Hepatocyte (in vitro differentiated cells): Measurements from ENCODE around the gene NAA80. TPM values are rescaled to one million over a fixed set of nuclear protein-coding genes. Genes with fewer than 3 reads are reported as not detected.

Source experiments
- DNase-seq: peaks from one replicate; pipeline ENCODE4 v3.0.0-alpha.2; 2016; ENCODE audit warnings: low spot score
- H2AFZ ChIP-seq: fragments of 200-600 bp; sonication (generic); 2 replicates; pipeline ENCODE4 v1.6.0; 2016; ENCODE audit warnings: antibody characterized with exemption, mild to moderate bottlenecking
- H3K27ac ChIP-seq: fragments of 200-600 bp; sonication (generic); 2 replicates; pipeline ENCODE4 v1.5.1; 2016; ENCODE audit warnings: mild to moderate bottlenecking
- H3K27me3 ChIP-seq: fragments of 200-600 bp; sonication (generic); 2 replicates; pipeline ENCODE4 v1.6.1; 2016
- H3K36me3 ChIP-seq: fragments of 200-600 bp; sonication (generic); replicated peaks from 2 replicates; pipeline ENCODE4 v1.5.1; 2016; ENCODE audit warnings: low read depth; ENCODE audit not compliant: insufficient read depth
- H3K4me1 ChIP-seq: fragments of 200-600 bp; sonication (generic); 2 replicates; pipeline ENCODE4 v1.5.1; 2016; ENCODE audit warnings: mild to moderate bottlenecking, moderate library complexity; ENCODE audit not compliant: insufficient read depth
- H3K4me2 ChIP-seq: fragments of 200-600 bp; sonication (generic); 2 replicates; pipeline ENCODE4 v1.6.0; 2016
- H3K4me3 ChIP-seq: fragments of 200-600 bp; sonication (generic); 2 replicates; pipeline ENCODE4 v1.5.1; 2016; ENCODE audit warnings: mild to moderate bottlenecking
- H3K79me2 ChIP-seq: fragments of 200-600 bp; sonication (generic); 2 replicates; pipeline ENCODE4 v1.6.0; 2017; ENCODE audit warnings: mild to moderate bottlenecking
- H3K9me2 ChIP-seq: fragments of 200-600 bp; sonication (generic); replicated peaks from 2 replicates; pipeline ENCODE4 v1.6.0; 2017; ENCODE audit warnings: mild to moderate bottlenecking; ENCODE audit not compliant: insufficient read depth
- H3K9me3 ChIP-seq: fragments of 200-600 bp; sonication (generic); 2 replicates; pipeline ENCODE4 v1.5.1; 2016; ENCODE audit warnings: low read depth, mild to moderate bottlenecking
- H4K20me1 ChIP-seq: fragments of 200-600 bp; sonication (generic); 2 replicates; pipeline ENCODE4 v1.6.0; 2016; ENCODE audit warnings: mild to moderate bottlenecking; ENCODE audit not compliant: insufficient read depth, poor library complexity, severe bottlenecking
- CTCF ChIP-seq: fragments of 200-600 bp; sonication (generic); IDR thresholded peaks from 2 replicates; pipeline ENCODE4 v1.5.1; 2016; ENCODE audit warnings: antibody characterized with exemption, mild to moderate bottlenecking; ENCODE audit not compliant: poor library complexity
- EZH2 ChIP-seq: fragments of 200-600 bp; sonication (generic); IDR thresholded peaks from 2 replicates; pipeline ENCODE4 v1.6.1; 2016; ENCODE audit warnings: antibody characterized with exemption, mild to moderate bottlenecking, borderline replicate concordance
- EZH2phosphoT487 ChIP-seq: fragments of 200-600 bp; sonication (generic); IDR thresholded peaks from one replicate; pipeline ENCODE4 v1.6.1; 2018; ENCODE audit warnings: antibody characterized with exemption, mild to moderate bottlenecking, low read depth, moderate library complexity; ENCODE audit not compliant: unreplicated experiment, severe bottlenecking
- WGBS: methylation state at CpG from one replicate; pipeline ENCODE4 v1.1.6; 2016; ENCODE audit warnings: low lambda C conversion rate; ENCODE audit errors: missing lambda C conversion rate; 5-methylcytosine and 5-hydroxymethylcytosine counted together
- polyA plus RNA-seq: library from polyadenylated mRNA; unstranded; fragments of >200 nt; fragmentation: Nextera tagmentation; extraction: Ambion mirVana; gene quantifications from 2 replicates; pipeline ENCODE4 v1.2.1, GENCODE V29; 2016
- total RNA-seq: library from RNA; depleted of rRNA; stranded (reverse); fragments of >200 nt; gene quantifications from 2 replicates; pipeline ENCODE4 v1.2.3, GENCODE V29; 2014

NAA80 gene
- total and polyA plus RNA-seq, 2 experiments from 2014 or later, result 6.7 to 19.5 TPM

- peaks cover 49% of the 10 kb centered on the region for H4K20me1 ChIP-seq
- H3K4me2 ChIP-seq, result no peak overlapping the region
- H3K9me3 ChIP-seq, result no peaks in the 10 kb centered on the region
- H3K27ac ChIP-seq, result no peak overlapping the region
- no peaks in the 10 kb centered on the region for H3K36me3 ChIP-seq
- peaks cover 22% of the 10 kb centered on the region for H3K4me1 ChIP-seq
- peaks cover 69% of the 10 kb centered on the region for H3K79me2 ChIP-seq
- no peak for DNase-seq
- 100% methylated on average over 4 of the region's 4 CpGs for WGBS
- no peaks in the 10 kb centered on the region for H3K9me2 ChIP-seq
- H2AFZ ChIP-seq, result no peak overlapping the region
- no peak overlapping the region for H3K4me3 ChIP-seq
- no peak for TF ChIP-seq EZH2phosphoT487
- no peaks in the 10 kb centered on the region for H3K27me3 ChIP-seq
Measured at GRCh38 chr3:50250514-50250913, 48.7 kb downstream of the NAA80 start.

- peaks cover 49% of the 10 kb centered on the region for H4K20me1 ChIP-seq
- H3K4me1 ChIP-seq, result peaks cover 26% of the 10 kb centered on the region
- H3K9me2 ChIP-seq, result no peaks in the 10 kb centered on the region
- no peak overlapping the region for H3K27ac ChIP-seq
- TF ChIP-seq EZH2phosphoT487 (no peak), EZH2 (no peak), CTCF (no peak)
- no peak for DNase-seq
- H3K4me3 ChIP-seq, result no peak overlapping the region
- no peak overlapping the region for H3K4me2 ChIP-seq
- H3K36me3 ChIP-seq, result no peaks in the 10 kb centered on the region
- no peak overlapping the region for H2AFZ ChIP-seq
- WGBS, result 92% methylated on average over 5 of the region's 5 CpGs
- no peaks in the 10 kb centered on the region for H3K9me3 ChIP-seq
- no peaks in the 10 kb centered on the region for H3K27me3 ChIP-seq
- peaks cover 79% of the 10 kb centered on the region for H3K79me2 ChIP-seq
Measured at GRCh38 chr3:50249457-50249856, 49.7 kb downstream of the NAA80 start.

- H3K9me2 ChIP-seq, result no peaks in the 10 kb centered on the region
- H3K4me2 ChIP-seq, result no peak overlapping the region
- no peaks in the 10 kb centered on the region for H3K27me3 ChIP-seq
- H4K20me1 ChIP-seq, result peaks cover 49% of the 10 kb centered on the region
- peaks cover 87% of the 10 kb centered on the region for H3K79me2 ChIP-seq
- no peak overlapping the region for H3K4me3 ChIP-seq
- H3K9me3 ChIP-seq, result no peaks in the 10 kb centered on the region
- H3K27ac ChIP-seq, result no peak overlapping the region
- DNase-seq, result no peak
- H2AFZ ChIP-seq, result no peak overlapping the region
- WGBS, result 53% methylated on average over 3 of the region's 3 CpGs
- H3K4me1 ChIP-seq, result peaks cover 26% of the 10 kb centered on the region
- no peaks in the 10 kb centered on the region for H3K36me3 ChIP-seq
- TF ChIP-seq EZH2 (no peak), EZH2phosphoT487 (no peak), CTCF (no peak)
Measured at GRCh38 chr3:50248387-50248786, 50.8 kb downstream of the NAA80 start.

GRCh38 chr3:50246517-50246954 lies 52.7 kb downstream of the NAA80 start:
- no peak overlapping the region for H3K4me3 ChIP-seq
- H2AFZ ChIP-seq, result no peak overlapping the region
- H3K36me3 ChIP-seq, result no peaks in the 10 kb centered on the region
- peak overlapping the region; percentile 84 for H3K4me2 ChIP-seq
- 41% methylated on average over 10 of the region's 10 CpGs for WGBS
- H3K9me2 ChIP-seq, result no peaks in the 10 kb centered on the region
- H4K20me1 ChIP-seq, result peaks cover 53% of the 10 kb centered on the region
- no peaks in the 10 kb centered on the region for H3K27me3 ChIP-seq
- H3K79me2 ChIP-seq, result peaks cover 97% of the 10 kb centered on the region
- H3K4me1 ChIP-seq, result peaks cover 26% of the 10 kb centered on the region
- no peaks in the 10 kb centered on the region for H3K9me3 ChIP-seq
- peak; percentile 83 for DNase-seq
- H3K27ac ChIP-seq, result peak overlapping the region; percentile 94
- TF ChIP-seq EZH2 (no peak), CTCF (no peak), EZH2phosphoT487 (no peak)

Other genes with a start within 250 kb of the NAA80 start
- 147 and 150 TPM in 2 replicates for gene RBM5, start 210.5 kb downstream of the NAA80 start, total RNA-seq
- 64.3 and 84.9 TPM in 2 replicates for gene RBM5, start 210.5 kb downstream of the NAA80 start, polyA plus RNA-seq
- gene SEMA3F, start 144.1 kb downstream of the NAA80 start, total RNA-seq, result 11.8 and 15.5 TPM in 2 replicates
- gene SEMA3F, start 144.1 kb downstream of the NAA80 start, polyA plus RNA-seq, result 13.9 and 16.8 TPM in 2 replicates
- not detected in 2 replicates for gene GNAT1, start 107.8 kb downstream of the NAA80 start, total RNA-seq
- gene GNAT1, start 107.8 kb downstream of the NAA80 start, polyA plus RNA-seq, result not detected in 2 replicates
- 22.6 and 24.7 TPM in 2 replicates for gene SLC38A3, start 94.1 kb downstream of the NAA80 start, total RNA-seq
- 37.9 and 56.6 TPM in 2 replicates for gene SLC38A3, start 94.1 kb downstream of the NAA80 start, polyA plus RNA-seq
- gene GNAI2, start 63.2 kb downstream of the NAA80 start, total RNA-seq, result 95.0 and 103 TPM in 2 replicates
- gene GNAI2, start 63.2 kb downstream of the NAA80 start, polyA plus RNA-seq, result 219 and 233 TPM in 2 replicates
- 60.2 and 67.7 TPM in 2 replicates for gene SEMA3B, start 30.3 kb downstream of the NAA80 start, total RNA-seq
- 104 and 135 TPM in 2 replicates for gene SEMA3B, start 30.3 kb downstream of the NAA80 start, polyA plus RNA-seq
- 0.20 TPM in 1 of 2 replicates, not detected in the other for gene LSMEM2, start 20.3 kb downstream of the NAA80 start, total RNA-seq
- gene LSMEM2, start 20.3 kb downstream of the NAA80 start, polyA plus RNA-seq, result 0.39 TPM in 1 of 2 replicates, not detected in the other
- 37.0 and 41.4 TPM in 2 replicates for gene IFRD2, start 7.0 kb downstream of the NAA80 start, total RNA-seq
- 71.6 and 76.2 TPM in 2 replicates for gene IFRD2, start 7.0 kb downstream of the NAA80 start, polyA plus RNA-seq
- gene HYAL3, start within 50 bp of the NAA80 start, total RNA-seq, result 3.7 and 9.0 TPM in 2 replicates
- 5.6 and 7.0 TPM in 2 replicates for gene HYAL3, start within 50 bp of the NAA80 start, polyA plus RNA-seq
- gene HYAL1, start 4.2 kb upstream of the NAA80 start, total RNA-seq, result 22.3 and 34.3 TPM in 2 replicates
- 5.5 and 11.8 TPM in 2 replicates for gene HYAL1, start 4.2 kb upstream of the NAA80 start, polyA plus RNA-seq
- 79.0 and 125 TPM in 2 replicates for gene HYAL2, start 23.3 kb upstream of the NAA80 start, total RNA-seq
- 63.9 and 75.4 TPM in 2 replicates for gene HYAL2, start 23.3 kb upstream of the NAA80 start, polyA plus RNA-seq
- 30.0 and 33.1 TPM in 2 replicates for gene TUSC2, start 28.8 kb upstream of the NAA80 start, total RNA-seq
- gene TUSC2, start 28.8 kb upstream of the NAA80 start, polyA plus RNA-seq, result 45.6 and 59.0 TPM in 2 replicates
- 11.3 and 13.4 TPM in 2 replicates for gene RASSF1, start 41.4 kb upstream of the NAA80 start, total RNA-seq
- gene RASSF1, start 41.4 kb upstream of the NAA80 start, polyA plus RNA-seq, result 22.9 and 30.1 TPM in 2 replicates
- 0.20 and 0.44 TPM in 2 replicates for gene ZMYND10, start 46.3 kb upstream of the NAA80 start, total RNA-seq
- 0.18 and 0.77 TPM in 2 replicates for gene ZMYND10, start 46.3 kb upstream of the NAA80 start, polyA plus RNA-seq
- gene NPRL2, start 51.4 kb upstream of the NAA80 start, total RNA-seq, result 22.3 and 23.5 TPM in 2 replicates
- 27.0 and 34.6 TPM in 2 replicates for gene NPRL2, start 51.4 kb upstream of the NAA80 start, polyA plus RNA-seq
- 31.0 and 37.3 TPM in 2 replicates for gene CYB561D2, start 51.5 kb upstream of the NAA80 start, total RNA-seq
- 40.5 and 46.9 TPM in 2 replicates for gene CYB561D2, start 51.5 kb upstream of the NAA80 start, polyA plus RNA-seq
- 49.3 and 63.0 TPM in 2 replicates for gene TMEM115, start 60.1 kb upstream of the NAA80 start, total RNA-seq
- gene TMEM115, start 60.1 kb upstream of the NAA80 start, polyA plus RNA-seq, result 64.5 and 69.9 TPM in 2 replicates
- 0.87 and 1.2 TPM in 2 replicates for gene CACNA2D2, start 204.2 kb upstream of the NAA80 start, total RNA-seq
- gene CACNA2D2, start 204.2 kb upstream of the NAA80 start, polyA plus RNA-seq, result 1.4 and 1.5 TPM in 2 replicates